Breast epithelium (tissue), 4 donors: ENCODE data around the gene ZNF678. TPM values are rescaled to one million over a fixed set of nuclear protein-coding genes. Genes with fewer than 3 reads are reported as not detected.

Experiments used
- DNase-seq, 2 donors: peaks; one replicate each; pipeline ENCODE4 v3.0.0-alpha.2; 2019; ENCODE audit warnings: low spot score in 2 of 2
- H3K27ac ChIP-seq, 2 donors: fragments of 200-600 bp; sonication (generic) in 1 of 2; one replicate each; pipeline ENCODE4 v1.5.1; 2016 to 2019; ENCODE audit warnings: mild to moderate bottlenecking in 1 of 2
- H3K27me3 ChIP-seq, 2 donors: fragments of 200-600 bp; sonication (generic) in 1 of 2; one replicate each; pipeline versions ENCODE4 v1.5.1 to v1.6.0; 2017 to 2019; ENCODE audit warnings: control low read depth in 1 of 2, mild to moderate bottlenecking in 1 of 2
- H3K36me3 ChIP-seq: fragments of 200-600 bp; one replicate; pipeline ENCODE4 v1.5.1; 2019
- H3K4me1 ChIP-seq, 2 donors: fragments of 200-600 bp; sonication (generic); one replicate each; pipeline ENCODE4 v1.5.1; 2016 to 2019; ENCODE audit warnings: control low read depth in 1 of 2
- H3K4me3 ChIP-seq, 3 donors: fragments of 200-600 bp; sonication (generic); 1 replicate in 2 of 3; 2 replicates in 1 of 3; pipeline ENCODE4 v1.5.1; 2016 to 2019; ENCODE audit warnings: mild to moderate bottlenecking in 3 of 3, moderate library complexity in 2 of 3
- H3K9me3 ChIP-seq, 2 donors: fragments of 200-600 bp; sonication (generic) in 1 of 2; one replicate each; pipeline ENCODE4 v1.5.1; 2016 to 2019; ENCODE audit warnings: control low read depth in 1 of 2
- CTCF ChIP-seq, 3 donors: fragments of 450-650 bp; IDR thresholded peaks; one replicate each; pipeline ENCODE4 v1.5.1; 2016 to 2017; ENCODE audit warnings: antibody characterized with exemption in 3 of 3, mild to moderate bottlenecking in 3 of 3, moderate library complexity in 3 of 3
- POLR2A ChIP-seq: fragments of 450-650 bp; IDR thresholded peaks from one replicate; pipeline ENCODE4 v1.6.1; 2016; ENCODE audit warnings: antibody characterized with exemption, mild to moderate bottlenecking, moderate library complexity
- POLR2AphosphoS5 ChIP-seq, 3 donors: sonication (generic); formaldehyde crosslinking; IDR thresholded peaks; one replicate each; pipeline ENCODE4 v1.6.1; 2017; ENCODE audit warnings: antibody characterized with exemption in 3 of 3
- intact Hi-C: fragments of 100-400 bp; cut with DNase I; formaldehyde crosslinking; loops from one replicate; pipeline ENCODE4 v1.15.1; 2023; ENCODE audit warnings: low total_unique reads
- total RNA-seq, 3 donors: library from RNA; depleted of rRNA; stranded (reverse); fragments of >200 nt; gene quantifications; one replicate each; pipeline ENCODE4 v1.1.0, GENCODE V29; 2016

The ZNF678 gene
- total RNA-seq, 3 donors from 2014 or later: 8.5 to 19.8 (median 12.8) TPM

- Histone ChIP-seq H3K36me3 (no peaks in the 10 kb centered on the region), H3K27ac (no peak overlapping the region), H3K4me3 (no peak overlapping the region), H3K4me1 (peaks cover 0 to 4% of the 10 kb centered on the region in 2 donors), H3K27me3 (no peaks in the 10 kb centered on the region), H3K9me3 (peaks cover 0 to 12% of the 10 kb centered on the region in 2 donors)
- TF ChIP-seq POLR2A (no peak), POLR2AphosphoS5 (IDR thresholded peaks at IDR 0.05) (no peak), CTCF (IDR thresholded peaks at IDR 0.05) (no peak)
- intact Hi-C loops: no loop called here
- DNase-seq: no peak
These were observed 22.9 kb upstream of the ZNF678 start for GRCh38 chr1:227540170-227541098.

GRCh38 chr1:227541129-227541528 lies 22.2 kb upstream of the ZNF678 start:
- DNase-seq: peak in 1 of 2 donors; percentile 43
- peak overlapping the region in 1 of 2 donors; percentile 49 for H3K27ac ChIP-seq
- H3K4me3 ChIP-seq: no peak overlapping the region
- peaks cover 0 to 6% of the 10 kb centered on the region in 2 donors for H3K9me3 ChIP-seq
- peaks cover 0 to 4% of the 10 kb centered on the region in 2 donors for H3K4me1 ChIP-seq
- intact Hi-C loops: no loop called here
- no peaks in the 10 kb centered on the region for H3K27me3 ChIP-seq
- H3K36me3 ChIP-seq: no peaks in the 10 kb centered on the region
- no peak for TF ChIP-seq POLR2AphosphoS5 (IDR thresholded peaks at IDR 0.05)
- no peak for TF ChIP-seq POLR2A
- TF ChIP-seq CTCF (IDR thresholded peaks at IDR 0.05): no peak

- no peaks in the 10 kb centered on the region for H3K27me3 ChIP-seq
- no peaks in the 10 kb centered on the region for H3K36me3 ChIP-seq
- H3K27ac ChIP-seq: peak overlapping the region; percentile 49 to 82
- peaks cover 0 to 6% of the 10 kb centered on the region in 2 donors for H3K9me3 ChIP-seq
- TF ChIP-seq CTCF (IDR thresholded peaks at IDR 0.05): no peak
- TF ChIP-seq POLR2AphosphoS5 (IDR thresholded peaks at IDR 0.05): no peak
- no peak for TF ChIP-seq POLR2A
- H3K4me1 ChIP-seq: peaks cover 0 to 4% of the 10 kb centered on the region in 2 donors
- intact Hi-C loops: no loop called here
- peak overlapping the region; percentile 67 to 83 (median 70) for H3K4me3 ChIP-seq
- peak in 1 of 2 donors; percentile 50 for DNase-seq
These were observed 21.6 kb upstream of the ZNF678 start for GRCh38 chr1:227541796-227542152.

- Histone ChIP-seq H3K27ac (peak overlapping the region; percentile 49 to 82), H3K4me3 (peak overlapping the region; percentile 67 to 83 (median 70)), H3K9me3 (peaks cover 0 to 4% of the 10 kb centered on the region in 2 donors), H3K27me3 (no peaks in the 10 kb centered on the region), H3K36me3 (no peaks in the 10 kb centered on the region), H3K4me1 (peaks cover 0 to 4% of the 10 kb centered on the region in 2 donors)
- DNase-seq: peak; percentile 67 to 79
- intact Hi-C loops: no loop called here
- TF ChIP-seq POLR2A (no peak), POLR2AphosphoS5 (IDR thresholded peaks at IDR 0.05) (peak in 1 of 3 donors; percentile 38), CTCF (IDR thresholded peaks at IDR 0.05) (peak; percentile 54 to 92 (median 71))
These were observed 20.9 kb upstream of the ZNF678 start for GRCh38 chr1:227542153-227543120.
